AG04449 (cell line): ENCODE measurements around the gene COX6B2.

Source experiments
- CTCF ChIA-PET: fragments of 350-600 bp; formaldehyde crosslinking; extraction: SDS; loops from one replicate; lab custom pipeline; 2021; ENCODE audit warnings: antibody characterized with exemption; lab: Yijun Ruan, JAX
- POLR2A ChIA-PET: fragments of 400-600, 350-600 bp; formaldehyde crosslinking; extraction: SDS; loops from one replicate; lab custom pipeline; 2020; ENCODE audit warnings: antibody characterized with exemption, inconsistent platforms; lab: Yijun Ruan, JAX
- DNase-seq: peaks from one replicate; pipeline ENCODE4 v3.0.0-alpha.2; 2010; ENCODE audit warnings: low read depth, low spot score
- H3K4me3 ChIP-seq: 2 replicates; pipeline ENCODE4 v1.5.1; 2011; ENCODE audit warnings: low read depth, mild to moderate bottlenecking, control low read depth, low read length
- CTCF ChIP-seq: IDR thresholded peaks from one replicate; pipeline ENCODE4 v1.5.1; 2011; ENCODE audit warnings: mild to moderate bottlenecking, moderate library complexity, low read length, control low read depth, inconsistent platforms; ENCODE audit not compliant: insufficient read depth; ENCODE audit errors: missing control alignments

COX6B2 gene

GRCh38 chr19:55345818-55346724, 8.4 kb downstream of the COX6B2 start:
- no peak for TF ChIP-seq CTCF
- DNase-seq = no peak
- ChIA-PET POLR2A (no interaction called here), CTCF (interaction anchor here (1.4 kb wide), 1 partner anchor 29 kb away, joined by 3 read pairs; no protein-coding TSS in a partner anchor)
- H3K4me3 ChIP-seq = no peak overlapping the region

GRCh38 chr19:55345101-55345817, 9.3 kb downstream of the COX6B2 start:
- H3K4me3 ChIP-seq = no peak overlapping the region

GRCh38 chr19:55344444-55344843, 10.1 kb downstream of the COX6B2 start:
- POLR2A ChIA-PET = interaction anchor here (0.8 kb wide), 1 partner anchor 9 kb away, joined by 3 read pairs; no protein-coding TSS in a partner anchor
- H3K4me3 ChIP-seq = no peak overlapping the region
- no peak for DNase-seq
- no peak for TF ChIP-seq CTCF
- CTCF ChIA-PET = no interaction called here

More at GRCh38 chr19:55345101-55345817, 9.3 kb downstream of the COX6B2 start:
- no peak for DNase-seq
- TF ChIP-seq CTCF = no peak
- CTCF ChIA-PET = interaction anchor here (1.4 kb wide), 1 partner anchor 30 kb away, joined by 3 read pairs; no protein-coding TSS in a partner anchor
- POLR2A ChIA-PET = interaction anchor here (0.8 kb wide), 1 partner anchor 9 kb away, joined by 3 read pairs; no protein-coding TSS in a partner anchor

GRCh38 chr19:55341595-55342531, 12.7 kb downstream of the COX6B2 start:
- POLR2A ChIA-PET = no interaction called here
- no peak for DNase-seq
- CTCF ChIA-PET = no interaction called here
- peak overlapping the region; percentile 74; the same call in 1 of the 2 replicates for H3K4me3 ChIP-seq
- no peak for TF ChIP-seq CTCF

- no peak for TF ChIP-seq CTCF
- POLR2A ChIA-PET = no interaction called here
- DNase-seq = no peak
- H3K4me3 ChIP-seq = peak overlapping the region; percentile 74
- CTCF ChIA-PET = no interaction called here
These were observed 13.3 kb downstream of the COX6B2 start for GRCh38 chr19:55341171-55341588.
